HFFc6 (cell line): Measurements from ENCODE around the gene RRAD. TPM values are rescaled to one million over a fixed set of nuclear protein-coding genes. Genes with fewer than 3 reads are reported as not detected.

ENCODE experiments used
- DNase-seq: peaks from one replicate; pipeline ENCODE4 v3.0.0-alpha.2; 2018
- H3K27ac Mint-ChIP-seq: 2 replicates; pipeline ENCODE4 v1.8.0; 2020; ENCODE audit warnings: mild to moderate bottlenecking, mixed read lengths
- H3K27me3 Mint-ChIP-seq: 2 replicates; pipeline ENCODE4 v1.8.0; 2021; ENCODE audit warnings: mild to moderate bottlenecking, moderate library complexity, mixed read lengths; ENCODE audit not compliant: insufficient read depth
- H3K36me3 Mint-ChIP-seq: 2 replicates; pipeline ENCODE4 v1.8.0; 2021; ENCODE audit warnings: low read depth, mixed read lengths
- H3K4me1 Mint-ChIP-seq: 2 replicates; pipeline ENCODE4 v1.8.0; 2020; ENCODE audit warnings: low read depth, mixed read lengths
- H3K4me3 Mint-ChIP-seq: 2 replicates; pipeline ENCODE4 v1.8.0; 2020; ENCODE audit warnings: mild to moderate bottlenecking, moderate library complexity, mixed read lengths
- H3K9me3 Mint-ChIP-seq: 2 replicates; pipeline ENCODE4 v1.8.0; 2020; ENCODE audit warnings: mild to moderate bottlenecking, mixed read lengths
- CTCF ChIP-seq: fragments of 200-600 bp; sonication (generic); IDR thresholded peaks from 2 replicates; pipeline ENCODE4 v1.5.0; 2021; ENCODE audit warnings: antibody characterized with exemption, mild to moderate bottlenecking
- total RNA-seq, 6 experiments: library from RNA; stranded (reverse); fragmentation: NEBNext Ultra II Directional; extraction: Animal tissue kit (Norgen Biotek cat#: 25700); gene quantifications; 2 replicates in 1 of 6; 3 replicates in 5 of 6; pipeline ENCODE4 v1.2.3, GENCODE V29; 2021

RRAD gene
- total RNA-seq, 6 experiments from 2014 or later: 0.52 to 2.0 (median 1.5) TPM

- TF ChIP-seq CTCF: no peak
- DNase-seq: peak; percentile 80
- Mint-ChIP-seq H3K9me3 (no peaks in the 10 kb centered on the region), H3K4me1 (peaks cover 56% of the 10 kb centered on the region), H3K4me3 (peak within 1 kb of the TSS; percentile 98), H3K36me3 (peaks cover 33% of the 10 kb centered on the region), H3K27ac (peak within 1 kb of the TSS; percentile 93), H3K27me3 (peaks cover 9% of the 10 kb centered on the region)
Measured at GRCh38 chr16:66934138-66934838, 9.0 kb upstream of the RRAD start, which contains the start of gene CIAO2B. CIAO2B (minus strand) TSS chr16:66934402; CDS start chr16:66934364, 38 bp downstream.

GRCh38 chr16:66933776-66934137, 8.4 kb upstream of the RRAD start:
- Mint-ChIP-seq H3K4me1 (peaks cover 61% of the 10 kb centered on the region), H3K27ac (peak overlapping the region; percentile 93), H3K27me3 (peaks cover 9% of the 10 kb centered on the region), H3K9me3 (no peaks in the 10 kb centered on the region), H3K4me3 (peak overlapping the region; percentile 98), H3K36me3 (peaks cover 33% of the 10 kb centered on the region)
- no peak for DNase-seq
- TF ChIP-seq CTCF: no peak

- Mint-ChIP-seq H3K4me1 (peaks cover 71% of the 10 kb centered on the region), H3K27ac (no peak overlapping the region), H3K4me3 (no peak overlapping the region), H3K27me3 (peaks cover 9% of the 10 kb centered on the region), H3K36me3 (peaks cover 26% of the 10 kb centered on the region), H3K9me3 (no peaks in the 10 kb centered on the region)
- DNase-seq: no peak
- no peak for TF ChIP-seq CTCF
Measured at GRCh38 chr16:66932076-66932475, 6.7 kb upstream of the RRAD start.

- Mint-ChIP-seq H3K36me3 (peaks cover 23% of the 10 kb centered on the region), H3K9me3 (no peaks in the 10 kb centered on the region), H3K4me3 (no peak overlapping the region), H3K27ac (no peak overlapping the region), H3K27me3 (peaks cover 9% of the 10 kb centered on the region), H3K4me1 (peaks cover 71% of the 10 kb centered on the region)
- DNase-seq: no peak
- TF ChIP-seq CTCF: no peak
Measured at GRCh38 chr16:66931665-66932064, 6.3 kb upstream of the RRAD start.

- no peak for TF ChIP-seq CTCF
- peak overlapping the region; percentile 49 for H3K27ac Mint-ChIP-seq
- peaks cover 71% of the 10 kb centered on the region for H3K4me1 Mint-ChIP-seq
- H3K9me3 Mint-ChIP-seq: no peaks in the 10 kb centered on the region
- H3K36me3 Mint-ChIP-seq: peaks cover 18% of the 10 kb centered on the region
- H3K27me3 Mint-ChIP-seq: peaks cover 9% of the 10 kb centered on the region
- no peak overlapping the region for H3K4me3 Mint-ChIP-seq
- peak; percentile 70 for DNase-seq
Measured at GRCh38 chr16:66930189-66930588, 4.9 kb upstream of the RRAD start.
